ENCODE results near the gene DMAC2L. TPM values are rescaled to one million over a fixed set of nuclear protein-coding genes. Genes with fewer than 3 reads are reported as not detected.
A peak's percentile ranks its signal among the peaks of the same experiment; 100 is the strongest.
"Not testable (repeated sequence)": the region's sequence is repeated elsewhere in the genome, so short reads cannot be mapped to it uniquely, and the experiment has no call there.

DMAC2L gene
- total and polyA plus RNA-seq, 10 of the 15 experiments (the other 5 are each of a cell fraction or from before 2014, with no cell fraction given) = 9.5 to 76.3 (median 28.2) TPM

DNA sequence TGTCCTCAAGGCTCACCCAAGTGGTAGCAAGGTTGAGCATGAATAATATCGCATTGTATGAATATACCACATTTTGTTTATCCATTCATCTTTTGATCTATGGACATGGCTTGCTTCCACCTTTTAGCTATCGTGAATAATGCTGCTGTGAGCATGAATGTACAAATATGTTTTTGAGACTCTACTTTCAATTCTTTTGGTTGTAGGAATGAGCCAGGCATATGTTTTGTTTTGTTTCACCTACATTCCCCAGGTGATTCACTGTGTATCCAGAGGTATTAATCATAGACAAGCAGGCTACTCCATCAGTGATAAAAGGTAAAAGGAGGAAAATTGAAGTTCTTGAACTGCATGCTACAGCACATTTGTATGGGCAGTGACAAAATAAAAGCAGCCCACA, 48.7 kb downstream of the DMAC2L start:
- H2AFZ ChIP-seq (ENCODE audit: control insufficient read depth, low read depth, low read length) = no peak overlapping the region
- TF ChIP-seq MYB (IDR thresholded peaks at IDR 0.05; ENCODE audit: borderline replicate concordance, low read depth, low read length) = no peak
- ChIA-PET POLR2A (interaction anchor here (1.1 kb wide), 1 partner anchor 16 kb away, joined by 4 read pairs; no protein-coding TSS in a partner anchor), SMC1A (ENCODE audit: uncharacterized antibody, unreplicated experiment) (interaction anchor here (0.7 kb wide), 1 partner anchor 405 kb away, joined by 3 read pairs; no protein-coding TSS in a partner anchor), CTCF (no interaction called here), RAD21 (ENCODE audit: unreplicated experiment) (no interaction called here)
- H4K20me1 ChIP-seq (ENCODE audit: control insufficient read depth, insufficient read depth) = no peaks in the 10 kb centered on the region
- no peak overlapping the region for H3K27ac ChIP-seq (ENCODE audit: control insufficient read depth, insufficient read depth)
- FAIRE-seq (no peak), DNase-seq (ENCODE audit: low read depth, low spot score) (no peak), ATAC-seq (no peak)
- 97% methylated on average over 2 of the region's 2 CpGs for WGBS (ENCODE audit: insufficient coverage, insufficient replicate concordance, low lambda C conversion rate, missing lambda C conversion rate)
- no peaks in the 10 kb centered on the region; the same call in 2 of the 3 replicates for H3K9me3 ChIP-seq (replicated peaks; ENCODE audit: control insufficient read depth, insufficient read depth, low read length)
- intact Hi-C loops (cut with micrococcal nuclease; ENCODE audit: unreplicated experiment) (no loop called here), in situ Hi-C loops (cut with MboI) (no loop called here)
- H3K36me3 ChIP-seq (ENCODE audit: control insufficient read depth in 2 of 2, insufficient read depth in 2 of 2, low read length in 1 of 2) = peaks cover 0 to 4% of the 10 kb centered on the region in 2 experiments; a peak in 2 of 4 replicates
- peaks cover 11% of the 10 kb centered on the region for H3K4me1 ChIP-seq (ENCODE audit: control insufficient read depth, insufficient read depth, low read length)
- no TSS peak for BruUV-seq (replicated peaks)
- H3K9ac ChIP-seq (ENCODE audit: control insufficient read depth, insufficient read depth, low read length) = no peak overlapping the region
- no peaks in the 10 kb centered on the region for H3K27me3 ChIP-seq (replicated peaks in 1 of 2; ENCODE audit: control insufficient read depth in 2 of 2, insufficient read depth in 2 of 2, low read length in 1 of 2)
- H3K4me2 ChIP-seq (ENCODE audit: control insufficient read depth, insufficient read depth) = no peak overlapping the region
- peaks cover 4% of the 10 kb centered on the region for H3K79me2 ChIP-seq (ENCODE audit: control insufficient read depth, insufficient read depth, low read length)
- no peak overlapping the region for H3K4me3 ChIP-seq

DNA sequence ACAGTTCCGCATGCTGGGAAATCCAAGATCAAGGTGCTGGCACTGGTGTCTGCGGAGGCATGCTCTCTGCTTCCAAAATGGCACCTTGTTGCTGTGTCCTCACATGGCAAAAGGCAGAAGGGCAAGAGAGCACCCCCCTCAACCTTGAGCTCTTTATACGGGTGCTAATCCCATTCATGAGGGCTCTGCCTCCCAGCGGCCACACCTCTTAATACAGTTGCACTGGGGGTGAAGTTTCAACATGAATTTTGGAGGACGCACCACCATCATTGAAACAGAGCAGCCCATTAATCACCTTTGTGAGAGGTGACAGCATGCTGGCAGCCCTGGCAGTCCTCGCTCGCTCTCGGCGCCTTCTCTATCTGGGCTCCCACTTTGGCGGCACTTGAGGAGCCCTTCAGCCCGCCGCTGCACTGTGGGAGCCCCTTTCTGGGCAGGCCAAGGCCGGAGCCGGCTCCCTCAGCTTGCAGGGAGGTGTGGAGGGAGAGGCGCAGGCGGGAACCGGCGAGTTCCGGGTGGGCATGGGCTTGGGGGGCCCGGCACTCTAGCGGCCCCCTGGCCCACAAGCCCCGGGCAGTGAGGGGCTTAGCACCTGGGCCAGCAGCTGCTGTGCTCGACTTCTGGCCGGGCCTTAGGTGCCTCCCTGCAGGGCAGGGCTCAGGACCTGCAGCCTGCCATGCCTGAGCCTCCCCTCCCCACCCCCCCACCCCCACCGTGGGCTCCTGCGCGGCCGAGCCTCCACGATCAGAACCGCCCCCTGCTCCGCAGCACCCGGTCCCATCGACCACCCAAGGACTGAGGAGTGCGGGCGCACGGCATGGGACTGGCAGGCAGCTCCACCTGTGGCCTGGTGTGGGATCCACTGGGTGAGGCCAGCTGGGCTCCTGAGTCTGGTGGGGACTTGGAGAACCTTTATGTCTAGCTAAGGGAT, 49.6 kb downstream of the DMAC2L start:
- Histone ChIP-seq H3K4me2 (ENCODE audit: control insufficient read depth, insufficient read depth) (0 out of 2 replicates have a peak overlapping the region, but pooled peaks have one; percentile 97), H3K4me1 (ENCODE audit: control insufficient read depth, insufficient read depth, low read length) (peaks cover 11% of the 10 kb centered on the region)
- H3K36me3 ChIP-seq (ENCODE audit: control insufficient read depth in 2 of 2, insufficient read depth in 2 of 2, low read length in 1 of 2); H3K79me2 ChIP-seq (ENCODE audit: control insufficient read depth, insufficient read depth, low read length); ATAC-seq; H3K9me3 ChIP-seq (replicated peaks; ENCODE audit: control insufficient read depth, insufficient read depth, low read length); H4K20me1 ChIP-seq (ENCODE audit: control insufficient read depth, insufficient read depth); H3K27ac ChIP-seq (ENCODE audit: control insufficient read depth, insufficient read depth); DNase-seq (ENCODE audit: low read depth, low spot score); FAIRE-seq; BruUV-seq (replicated peaks); H3K27me3 ChIP-seq (replicated peaks in 1 of 2; ENCODE audit: control insufficient read depth in 2 of 2, insufficient read depth in 2 of 2, low read length in 1 of 2); H2AFZ ChIP-seq (ENCODE audit: control insufficient read depth, low read depth, low read length); H3K9ac ChIP-seq (ENCODE audit: control insufficient read depth, insufficient read depth, low read length); in situ Hi-C loops (cut with MboI); H3K4me3 ChIP-seq; intact Hi-C loops (cut with micrococcal nuclease; ENCODE audit: unreplicated experiment): not testable (repeated sequence)
- POLR2A ChIA-PET = interaction anchor here (1.1 to 1.5 kb wide), 2 partner anchors 17 to 41 kb away, joined by 4 to 6 read pairs; no protein-coding TSS in a partner anchor
- CTCF ChIA-PET = interaction anchor here (0.6 to 3.3 kb wide), 3 partner anchors 13 to 42 kb away, joined by 3 to 17 read pairs (median 3); no protein-coding TSS in a partner anchor
- WGBS (ENCODE audit: insufficient coverage, insufficient replicate concordance, low lambda C conversion rate, missing lambda C conversion rate) = 99% methylated on average over 21 of the region's 36 CpGs
- RAD21 ChIA-PET (ENCODE audit: unreplicated experiment) = interaction anchor here (0.5 to 2.7 kb wide), 6 partner anchors 19 to 742 kb away, joined by 3 to 11 read pairs (median 3); partner anchors contain the start of genes CDKL1, DMAC2L and RPL36AL
- SMC1A ChIA-PET (ENCODE audit: uncharacterized antibody, unreplicated experiment) = interaction anchor here (0.8 to 3.9 kb wide), 6 partner anchors 9 to 316 kb away, joined by 3 to 24 read pairs (median 6); no protein-coding TSS in a partner anchor
